ENCODE data around the gene MYLK2.

Gene MYLK2

DNA sequence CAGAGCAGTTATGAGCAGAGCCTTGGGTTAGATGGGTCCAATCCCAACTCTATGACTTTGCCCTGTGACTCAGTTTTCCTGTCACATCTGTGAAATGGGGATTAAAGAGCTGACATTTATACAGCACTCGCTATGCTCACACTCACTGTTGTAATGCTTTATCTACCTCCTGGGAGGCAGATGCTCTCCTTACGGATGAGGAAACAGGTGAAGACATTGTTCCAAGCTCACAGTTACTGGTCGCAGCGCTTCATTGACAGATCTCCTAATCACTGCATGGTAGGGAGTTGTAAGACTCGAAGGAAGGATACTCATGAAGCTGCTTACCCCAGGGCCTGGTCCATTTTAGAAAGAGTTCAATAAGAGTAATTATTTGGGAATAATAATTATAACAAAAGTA lies 2.9 kb upstream of the MYLK2 start:
- TF ChIP-seq TOX (CRISPR knock-in tag; IDR thresholded peaks at IDR 0.05; ENCODE audit: borderline replicate concordance) (no peak), PATZ1 (CRISPR knock-in tag; IDR thresholded peaks at IDR 0.05; ENCODE audit: borderline replicate concordance) (no peak), ARNTL (CRISPR knock-in tag; IDR thresholded peaks at IDR 0.05; ENCODE audit: borderline replicate concordance, low read depth) (no peak), ZNF70 (CRISPR knock-in tag; IDR thresholded peaks at IDR 0.05) (no peak), ZFP30 (CRISPR knock-in tag; IDR thresholded peaks at IDR 0.05) (no peak), ZFP3 (CRISPR knock-in tag; IDR thresholded peaks at IDR 0.05) (no peak), BACH2 (CRISPR knock-in tag; IDR thresholded peaks at IDR 0.05; ENCODE audit: borderline replicate concordance) (no peak), ZC3H10 (CRISPR knock-in tag; IDR thresholded peaks at IDR 0.05) (no peak), ISL1 (CRISPR knock-in tag; IDR thresholded peaks at IDR 0.05) (no peak), PPARA (CRISPR knock-in tag; IDR thresholded peaks at IDR 0.05; ENCODE audit: borderline replicate concordance) (no peak), GLIS3 (CRISPR knock-in tag; IDR thresholded peaks at IDR 0.05) (no peak), CSRNP3 (CRISPR knock-in tag; IDR thresholded peaks at IDR 0.05) (no peak), OSR1 (CRISPR knock-in tag; IDR thresholded peaks at IDR 0.05) (no peak), TCF4 (CRISPR knock-in tag; IDR thresholded peaks at IDR 0.05; ENCODE audit: borderline replicate concordance) (no peak)
- TF ChIP-seq, protein P1, sequence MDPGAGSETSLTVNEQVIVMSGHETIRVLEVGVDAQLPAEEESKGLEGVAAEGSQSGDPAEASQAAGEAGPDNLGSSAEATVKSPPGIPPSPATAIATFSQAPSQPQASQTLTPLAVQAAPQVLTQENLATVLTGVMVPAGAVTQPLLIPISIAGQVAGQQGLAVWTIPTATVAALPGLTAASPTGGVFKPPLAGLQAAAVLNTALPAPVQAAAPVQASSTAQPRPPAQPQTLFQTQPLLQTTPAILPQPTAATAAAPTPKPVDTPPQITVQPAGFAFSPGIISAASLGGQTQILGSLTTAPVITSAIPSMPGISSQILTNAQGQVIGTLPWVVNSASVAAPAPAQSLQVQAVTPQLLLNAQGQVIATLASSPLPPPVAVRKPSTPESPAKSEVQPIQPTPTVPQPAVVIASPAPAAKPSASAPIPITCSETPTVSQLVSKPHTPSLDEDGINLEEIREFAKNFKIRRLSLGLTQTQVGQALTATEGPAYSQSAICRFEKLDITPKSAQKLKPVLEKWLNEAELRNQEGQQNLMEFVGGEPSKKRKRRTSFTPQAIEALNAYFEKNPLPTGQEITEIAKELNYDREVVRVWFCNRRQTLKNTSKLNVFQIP (CRISPR knock-in tag; IDR thresholded peaks at IDR 0.05; ENCODE audit: borderline replicate concordance, low read depth): no peak
- no peak for ATAC-seq

DNA sequence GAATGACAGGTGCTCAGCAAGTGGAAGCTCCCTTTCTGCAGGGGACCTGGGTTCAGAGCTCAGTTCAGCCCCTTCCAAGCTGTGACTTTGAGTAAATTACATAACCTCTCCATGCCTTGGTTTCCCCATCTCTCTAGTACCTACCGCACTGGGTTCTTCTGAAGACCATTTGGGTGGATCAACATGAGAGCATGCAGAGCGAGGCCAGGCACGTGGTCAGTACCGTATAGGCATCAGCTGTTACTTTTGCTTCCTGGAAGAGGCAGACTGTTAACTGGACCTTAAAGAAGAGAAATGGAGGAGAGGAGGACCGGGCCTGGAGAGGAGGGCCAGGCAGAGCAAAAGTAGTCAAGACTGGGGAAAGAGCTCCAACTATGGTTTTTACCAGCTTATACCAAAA lies 1.7 kb upstream of the MYLK2 start:
- no peak for ATAC-seq
- no peak for TF ChIP-seq CSRNP3 (CRISPR knock-in tag; IDR thresholded peaks at IDR 0.05)
- no peak for TF ChIP-seq BACH2 (CRISPR knock-in tag; IDR thresholded peaks at IDR 0.05; ENCODE audit: borderline replicate concordance)
- no peak for TF ChIP-seq ZNF565 (CRISPR knock-in tag; conservative IDR thresholded peaks at IDR 0.05; ENCODE audit: low read depth)
- TF ChIP-seq ARNTL (CRISPR knock-in tag; IDR thresholded peaks at IDR 0.05; ENCODE audit: borderline replicate concordance, low read depth): no peak
- no peak for TF ChIP-seq CSDC2 (CRISPR knock-in tag; IDR thresholded peaks at IDR 0.05)

DNA sequence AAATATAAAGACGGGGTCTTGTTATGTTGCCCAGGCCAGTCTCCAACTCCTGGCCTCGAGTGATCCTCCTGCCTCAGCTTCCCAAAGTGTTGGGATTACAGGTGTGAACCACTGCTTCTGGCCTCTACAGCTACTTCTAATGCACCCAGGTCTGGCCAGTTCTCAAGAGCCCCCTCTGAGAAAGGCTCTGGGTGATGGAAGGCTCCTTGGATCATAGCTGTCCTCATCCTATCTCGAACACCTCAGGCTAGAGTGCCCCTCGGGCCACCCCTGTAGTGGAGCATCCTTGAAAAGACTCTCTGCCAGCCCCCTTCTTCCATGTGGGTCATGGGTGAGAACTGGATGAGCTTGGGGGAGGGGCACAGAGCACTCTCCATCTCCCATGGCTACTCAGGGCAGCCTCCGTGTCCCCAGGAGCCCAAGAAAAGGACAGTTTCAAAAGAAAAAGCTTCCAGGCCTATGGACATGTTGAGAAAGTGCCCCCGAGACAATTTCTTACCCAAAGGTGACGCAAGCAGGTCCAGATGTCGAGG lies 714 bp upstream of the MYLK2 start:
- no peak for ATAC-seq
- no peak for TF ChIP-seq ARNTL (CRISPR knock-in tag; IDR thresholded peaks at IDR 0.05; ENCODE audit: borderline replicate concordance, low read depth)

GRCh38 chr20:31820228-31820627 lies 1.1 kb downstream of the MYLK2 start:
- no peak for ATAC-seq
- TF ChIP-seq ZFP30 (CRISPR knock-in tag; IDR thresholded peaks at IDR 0.05): no peak
- no peak for TF ChIP-seq SNAI2 (CRISPR knock-in tag; IDR thresholded peaks at IDR 0.05)
- TF ChIP-seq TSHZ2 (CRISPR knock-in tag; IDR thresholded peaks at IDR 0.05): no peak
- no peak for TF ChIP-seq OSR1 (CRISPR knock-in tag; IDR thresholded peaks at IDR 0.05)
- TF ChIP-seq CSRNP3 (CRISPR knock-in tag; IDR thresholded peaks at IDR 0.05): no peak
- TF ChIP-seq TOX (CRISPR knock-in tag; IDR thresholded peaks at IDR 0.05; ENCODE audit: borderline replicate concordance): no peak
- TF ChIP-seq PATZ1 (CRISPR knock-in tag; IDR thresholded peaks at IDR 0.05; ENCODE audit: borderline replicate concordance): no peak
- no peak for TF ChIP-seq TCF4 (CRISPR knock-in tag; IDR thresholded peaks at IDR 0.05; ENCODE audit: borderline replicate concordance)
- no peak for TF ChIP-seq PPARA (CRISPR knock-in tag; IDR thresholded peaks at IDR 0.05; ENCODE audit: borderline replicate concordance)
- no peak for TF ChIP-seq RARB (CRISPR knock-in tag; IDR thresholded peaks at IDR 0.05)
- no peak for TF ChIP-seq ZNF8 (CRISPR knock-in tag; IDR thresholded peaks at IDR 0.05)
- no peak for TF ChIP-seq BACH2 (CRISPR knock-in tag; IDR thresholded peaks at IDR 0.05; ENCODE audit: borderline replicate concordance)
- TF ChIP-seq CSDC2 (CRISPR knock-in tag; IDR thresholded peaks at IDR 0.05): no peak
- no peak for TF ChIP-seq ZFP3 (CRISPR knock-in tag; IDR thresholded peaks at IDR 0.05)

Data from SK-N-SH treated with all-trans-retinoic acid at 6 μM for 48 hours (cell line).